Esophagus muscularis mucosa (tissue), 4 donors: ENCODE data around the gene HEATR5B. TPM values are rescaled to one million over a fixed set of nuclear protein-coding genes. Genes with fewer than 3 reads are reported as not detected.

ENCODE experiments used
- DNase-seq: peaks from one replicate; pipeline ENCODE4 v3.0.0-alpha.2; 2017; ENCODE audit errors: extremely low spot score
- H3K27ac ChIP-seq, 4 donors: fragments of 200-600 bp; sonication (generic); replicated peaks in 1 of 4; 1 replicate in 3 of 4; 2 replicates in 1 of 4; pipeline ENCODE4 v1.5.1; 2016 to 2019; ENCODE audit warnings: mild to moderate bottlenecking in 1 of 4
- H3K27me3 ChIP-seq, 4 donors: fragments of 200-600 bp; sonication (generic); one replicate each; pipeline versions ENCODE4 v1.5.1 to v1.6.0; 2016 to 2019
- H3K36me3 ChIP-seq, 4 donors: fragments of 200-600 bp; sonication (generic); one replicate each; pipeline ENCODE4 v1.5.1; 2016 to 2019
- H3K4me1 ChIP-seq, 4 donors: fragments of 200-600 bp; sonication (generic); one replicate each; pipeline ENCODE4 v1.5.1; 2016 to 2019
- H3K4me3 ChIP-seq, 4 donors: fragments of 200-600 bp; sonication (generic); 1 replicate in 2 of 4; 2 replicates in 2 of 4; pipeline ENCODE4 v1.5.1; 2016 to 2019; ENCODE audit warnings: mild to moderate bottlenecking in 4 of 4, moderate library complexity in 1 of 4
- H3K9me3 ChIP-seq, 4 donors: fragments of 200-600 bp; sonication (generic); 1 replicate in 3 of 4; 2 replicates in 1 of 4; pipeline ENCODE4 v1.5.1; 2016 to 2019
- CTCF ChIP-seq, 3 experiments: fragments of 200-600 bp in 2 of 3; fragments of 450-650 bp in 1 of 3; sonication (generic) in 2 of 3; IDR thresholded peaks; one replicate each; pipeline ENCODE4 v1.5.1; 2017 to 2019; ENCODE audit warnings: antibody characterized with exemption in 3 of 3, mild to moderate bottlenecking in 2 of 3, moderate library complexity in 1 of 3
- EP300 ChIP-seq: sonication (generic); formaldehyde crosslinking; IDR thresholded peaks from one replicate; pipeline ENCODE4 v1.6.1; 2017; ENCODE audit warnings: antibody characterized with exemption
- POLR2A ChIP-seq: fragments of 450-650 bp; IDR thresholded peaks from one replicate; pipeline ENCODE4 v1.6.1; 2017; ENCODE audit warnings: antibody characterized with exemption, moderate library complexity, mild to moderate bottlenecking, low read depth
- POLR2AphosphoS5 ChIP-seq, 2 donors: sonication (generic); formaldehyde crosslinking; IDR thresholded peaks; one replicate each; pipeline ENCODE4 v1.6.1; 2017; ENCODE audit warnings: antibody characterized with exemption in 2 of 2
- WGBS: methylation state at CpG from one replicate; pipeline ENCODE4 v1.1.5; 2018; 5-methylcytosine and 5-hydroxymethylcytosine counted together
- intact Hi-C: fragments of 100-400 bp; cut with DNase I; formaldehyde crosslinking; loops from one replicate; pipeline ENCODE4 v1.15.1; 2023
- total RNA-seq, 4 donors: library from RNA; depleted of rRNA; stranded (reverse); fragments of >200 nt; gene quantifications; one replicate each; pipeline versions ENCODE4 v1.1.0 to v1.2.1, GENCODE V29; 2016

The HEATR5B gene
- total RNA-seq, 4 donors from 2014 or later = 14.6 to 21.2 (median 16.7) TPM

DNA sequence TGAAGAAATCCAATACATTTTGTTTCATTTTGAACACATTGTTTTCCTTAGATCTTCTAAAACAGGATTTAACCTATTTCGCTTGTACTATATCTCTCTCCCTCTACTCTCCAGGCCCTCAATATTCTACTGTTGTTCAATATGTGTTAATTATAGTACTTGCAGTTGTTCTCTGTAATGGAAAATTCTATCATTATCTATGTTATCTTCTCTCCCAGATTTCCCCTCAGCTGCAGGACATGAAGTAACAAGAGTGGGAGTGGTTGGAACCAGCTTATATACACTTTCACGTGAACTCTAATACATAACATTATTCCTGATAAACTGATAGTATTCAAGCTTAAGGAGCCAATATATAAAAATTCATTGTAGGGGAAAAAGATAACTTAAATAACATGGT, 110.9 kb downstream of the HEATR5B start:
- H3K27ac ChIP-seq = no peak overlapping the region

GRCh38 chr2:36971990-36972389, 112.2 kb downstream of the HEATR5B start:
- intact Hi-C loops = no loop called here
- TF ChIP-seq POLR2AphosphoS5 (IDR thresholded peaks at IDR 0.05) (no peak), EP300 (no peak)
- no peak overlapping the region for H3K27ac ChIP-seq
- H3K27me3 ChIP-seq = no peaks in the 10 kb centered on the region
- peaks cover 0 to 7% (median 5%) of the 10 kb centered on the region in 4 donors for H3K4me1 ChIP-seq
- no peak for DNase-seq
- H3K4me3 ChIP-seq = no peak overlapping the region
- no peaks in the 10 kb centered on the region for H3K9me3 ChIP-seq
- no peaks in the 10 kb centered on the region for H3K36me3 ChIP-seq

More for the DNA sequence above, 110.9 kb downstream of the HEATR5B start:
- DNase-seq = no peak
- H3K36me3 ChIP-seq = peaks cover 0 to under 1% (median 0%) of the 10 kb centered on the region in 4 donors
- no peak overlapping the region for H3K4me3 ChIP-seq
- WGBS = 82% methylated on average over 2 of the region's 2 CpGs
- H3K4me1 ChIP-seq = no peaks in the 10 kb centered on the region
- H3K27me3 ChIP-seq = no peaks in the 10 kb centered on the region
- intact Hi-C loops = no loop called here
- H3K9me3 ChIP-seq = peaks cover 0 to 1% (median 0%) of the 10 kb centered on the region in 4 donors
- TF ChIP-seq EP300 (no peak), CTCF (IDR thresholded peaks at IDR 0.05) (no peak), POLR2AphosphoS5 (IDR thresholded peaks at IDR 0.05) (no peak), POLR2A (no peak)

DNA sequence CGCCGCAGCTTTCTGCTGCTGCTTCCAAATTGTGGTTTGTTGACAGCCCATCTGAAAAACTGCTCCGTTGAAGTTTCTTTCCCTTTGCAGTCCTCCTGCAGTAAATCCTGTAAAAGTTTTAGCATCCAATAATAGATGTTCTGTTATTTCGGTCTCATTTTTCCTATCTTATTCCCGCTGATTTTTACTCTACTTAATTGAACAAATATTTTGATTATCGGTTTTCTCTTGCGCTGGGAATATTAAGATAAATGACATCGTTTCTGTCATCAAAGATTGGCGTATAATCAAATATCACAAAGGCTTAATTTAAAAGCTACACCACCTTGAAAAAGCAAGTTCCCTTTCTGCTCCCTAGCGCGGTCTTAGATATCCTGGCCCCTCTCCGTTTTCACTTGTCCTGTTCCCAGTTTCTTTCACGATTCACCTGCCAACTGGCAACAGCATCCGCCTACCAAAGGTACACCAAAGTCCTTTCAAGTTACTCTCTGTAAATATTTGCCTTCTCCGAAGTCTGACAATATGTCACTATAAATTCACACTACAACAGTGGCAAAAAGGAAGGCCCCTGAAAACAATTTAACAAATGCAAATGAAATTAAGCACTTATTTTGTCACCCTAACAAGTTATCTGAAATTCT, 116.8 kb downstream of the HEATR5B start:
- no peak for DNase-seq
- no peaks in the 10 kb centered on the region for H3K27me3 ChIP-seq
- peak overlapping the region; percentile 83 to 92 (median 88) for H3K27ac ChIP-seq
- no peaks in the 10 kb centered on the region for H3K9me3 ChIP-seq
- intact Hi-C loops = no loop called here
- no peaks in the 10 kb centered on the region for H3K36me3 ChIP-seq
- 45% methylated on average over 15 of the region's 15 CpGs for WGBS
- peaks cover 6 to 37% (median 25%) of the 10 kb centered on the region in 4 donors for H3K4me1 ChIP-seq
- TF ChIP-seq EP300 (no peak), CTCF (IDR thresholded peaks at IDR 0.05) (no peak), POLR2AphosphoS5 (IDR thresholded peaks at IDR 0.05) (no peak), POLR2A (no peak)
- peak overlapping the region; percentile 90 to 99 (median 98) for H3K4me3 ChIP-seq

GRCh38 chr2:36966370-36967235, 117.6 kb downstream of the HEATR5B start, which contains the start of gene STRN:
Gene STRN (minus strand): TSS chr2:36966536. CDS start chr2:36966463, 73 bp downstream.
- Histone ChIP-seq H3K9me3 (no peaks in the 10 kb centered on the region), H3K4me3 (peak within 1 kb of the TSS; percentile 90 to 99 (median 98)), H3K36me3 (no peaks in the 10 kb centered on the region), H3K4me1 (peaks cover 6 to 37% (median 25%) of the 10 kb centered on the region in 4 donors), H3K27me3 (no peaks in the 10 kb centered on the region), H3K27ac (peak within 1 kb of the TSS; percentile 85 to 92 (median 88))
- 0% methylated on average over 20 of the region's 91 CpGs for WGBS
- peak; percentile 98 for DNase-seq
- TF ChIP-seq POLR2AphosphoS5 (IDR thresholded peaks at IDR 0.05) = peak; percentile 89 to 92
- no peak for TF ChIP-seq CTCF (IDR thresholded peaks at IDR 0.05)
- peak; percentile 72 for TF ChIP-seq POLR2A
- intact Hi-C loops = no loop called here

- Histone ChIP-seq H3K9me3 (no peaks in the 10 kb centered on the region), H3K4me1 (peaks cover 6 to 37% (median 25%) of the 10 kb centered on the region in 4 donors), H3K27me3 (no peaks in the 10 kb centered on the region), H3K27ac (peak overlapping the region; percentile 85 to 92 (median 88)), H3K36me3 (no peaks in the 10 kb centered on the region), H3K4me3 (peak overlapping the region; percentile 90 to 99 (median 98))
- intact Hi-C loops = no loop called here
- no peak for DNase-seq
- TF ChIP-seq CTCF (IDR thresholded peaks at IDR 0.05) (no peak), POLR2A (no peak), POLR2AphosphoS5 (IDR thresholded peaks at IDR 0.05) (no peak), EP300 (no peak)
- WGBS = 2% methylated on average over 33 of the region's 42 CpGs
These were observed 118.3 kb downstream of the HEATR5B start for GRCh38 chr2:36965751-36966369.
